Ishikawa (cell line): ENCODE measurements around the gene MEP1A.

Experiments
- CEBPB ChIP-seq: IDR thresholded peaks from 2 replicates; pipeline ENCODE4 v1.6.1; 2012
- CREB1 ChIP-seq: IDR thresholded peaks from 2 replicates; pipeline ENCODE4 v1.6.1; 2012; ENCODE audit warnings: low read depth
- EGR1 ChIP-seq: IDR thresholded peaks from 2 replicates; pipeline ENCODE4 v1.6.1; 2012
- EP300 ChIP-seq: IDR thresholded peaks from 2 replicates; pipeline ENCODE4 v1.6.1; 2012; ENCODE audit warnings: borderline replicate concordance
- FOXM1 ChIP-seq: IDR thresholded peaks from 2 replicates; pipeline ENCODE4 v1.6.1; 2012; ENCODE audit warnings: low read depth, borderline replicate concordance
- NFIC ChIP-seq: IDR thresholded peaks from 2 replicates; pipeline ENCODE4 v1.6.1; 2012
- RAD21 ChIP-seq: IDR thresholded peaks from 2 replicates; pipeline ENCODE4 v1.6.1; 2012; ENCODE audit warnings: low read depth
- TAF1 ChIP-seq: IDR thresholded peaks from 2 replicates; pipeline ENCODE4 v1.6.1; 2012; ENCODE audit warnings: low read depth, mild to moderate bottlenecking
- TCF12 ChIP-seq: IDR thresholded peaks from 2 replicates; pipeline ENCODE4 v1.6.1; 2012; ENCODE audit warnings: low read depth
- TEAD4 ChIP-seq: IDR thresholded peaks from 2 replicates; pipeline ENCODE4 v1.6.1; 2012
- USF1 ChIP-seq: IDR thresholded peaks from 2 replicates; pipeline ENCODE4 v1.6.1; 2012
- YY1 ChIP-seq: IDR thresholded peaks from 2 replicates; pipeline ENCODE4 v1.6.1; 2012; ENCODE audit warnings: low read depth
- ZBTB7A ChIP-seq: IDR thresholded peaks from 2 replicates; pipeline ENCODE4 v1.6.1; 2012; ENCODE audit warnings: low read depth
- TF ChIP-seq, protein P1 (sequence below): IDR thresholded peaks from 2 replicates; pipeline ENCODE4 v1.6.1; 2012
- TF ChIP-seq, protein P2 (sequence below): IDR thresholded peaks from 2 replicates; pipeline ENCODE4 v1.6.1; 2012; ENCODE audit warnings: low read depth, mild to moderate bottlenecking

Gene MEP1A

GRCh38 chr6:46772016-46772415, 21.2 kb upstream of the MEP1A start:
- TF ChIP-seq FOXM1 (no peak), USF1 (no peak), EGR1 (no peak), TEAD4 (no peak), CREB1 (no peak), TAF1 (no peak), ZBTB7A (no peak)
- TF ChIP-seq, protein P1, sequence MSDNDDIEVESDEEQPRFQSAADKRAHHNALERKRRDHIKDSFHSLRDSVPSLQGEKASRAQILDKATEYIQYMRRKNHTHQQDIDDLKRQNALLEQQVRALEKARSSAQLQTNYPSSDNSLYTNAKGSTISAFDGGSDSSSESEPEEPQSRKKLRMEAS = no peak
- TF ChIP-seq, protein P2, sequence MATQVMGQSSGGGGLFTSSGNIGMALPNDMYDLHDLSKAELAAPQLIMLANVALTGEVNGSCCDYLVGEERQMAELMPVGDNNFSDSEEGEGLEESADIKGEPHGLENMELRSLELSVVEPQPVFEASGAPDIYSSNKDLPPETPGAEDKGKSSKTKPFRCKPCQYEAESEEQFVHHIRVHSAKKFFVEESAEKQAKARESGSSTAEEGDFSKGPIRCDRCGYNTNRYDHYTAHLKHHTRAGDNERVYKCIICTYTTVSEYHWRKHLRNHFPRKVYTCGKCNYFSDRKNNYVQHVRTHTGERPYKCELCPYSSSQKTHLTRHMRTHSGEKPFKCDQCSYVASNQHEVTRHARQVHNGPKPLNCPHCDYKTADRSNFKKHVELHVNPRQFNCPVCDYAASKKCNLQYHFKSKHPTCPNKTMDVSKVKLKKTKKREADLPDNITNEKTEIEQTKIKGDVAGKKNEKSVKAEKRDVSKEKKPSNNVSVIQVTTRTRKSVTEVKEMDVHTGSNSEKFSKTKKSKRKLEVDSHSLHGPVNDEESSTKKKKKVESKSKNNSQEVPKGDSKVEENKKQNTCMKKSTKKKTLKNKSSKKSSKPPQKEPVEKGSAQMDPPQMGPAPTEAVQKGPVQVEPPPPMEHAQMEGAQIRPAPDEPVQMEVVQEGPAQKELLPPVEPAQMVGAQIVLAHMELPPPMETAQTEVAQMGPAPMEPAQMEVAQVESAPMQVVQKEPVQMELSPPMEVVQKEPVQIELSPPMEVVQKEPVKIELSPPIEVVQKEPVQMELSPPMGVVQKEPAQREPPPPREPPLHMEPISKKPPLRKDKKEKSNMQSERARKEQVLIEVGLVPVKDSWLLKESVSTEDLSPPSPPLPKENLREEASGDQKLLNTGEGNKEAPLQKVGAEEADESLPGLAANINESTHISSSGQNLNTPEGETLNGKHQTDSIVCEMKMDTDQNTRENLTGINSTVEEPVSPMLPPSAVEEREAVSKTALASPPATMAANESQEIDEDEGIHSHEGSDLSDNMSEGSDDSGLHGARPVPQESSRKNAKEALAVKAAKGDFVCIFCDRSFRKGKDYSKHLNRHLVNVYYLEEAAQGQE = no peak

GRCh38 chr6:46772762-46773161, 20.4 kb upstream of the MEP1A start:
- no peak for TF ChIP-seq RAD21
- TF ChIP-seq, protein P2 = no peak
- no peak for TF ChIP-seq FOXM1
- TF ChIP-seq, protein P1 = no peak
- no peak for TF ChIP-seq TAF1
- no peak for TF ChIP-seq NFIC

DNA sequence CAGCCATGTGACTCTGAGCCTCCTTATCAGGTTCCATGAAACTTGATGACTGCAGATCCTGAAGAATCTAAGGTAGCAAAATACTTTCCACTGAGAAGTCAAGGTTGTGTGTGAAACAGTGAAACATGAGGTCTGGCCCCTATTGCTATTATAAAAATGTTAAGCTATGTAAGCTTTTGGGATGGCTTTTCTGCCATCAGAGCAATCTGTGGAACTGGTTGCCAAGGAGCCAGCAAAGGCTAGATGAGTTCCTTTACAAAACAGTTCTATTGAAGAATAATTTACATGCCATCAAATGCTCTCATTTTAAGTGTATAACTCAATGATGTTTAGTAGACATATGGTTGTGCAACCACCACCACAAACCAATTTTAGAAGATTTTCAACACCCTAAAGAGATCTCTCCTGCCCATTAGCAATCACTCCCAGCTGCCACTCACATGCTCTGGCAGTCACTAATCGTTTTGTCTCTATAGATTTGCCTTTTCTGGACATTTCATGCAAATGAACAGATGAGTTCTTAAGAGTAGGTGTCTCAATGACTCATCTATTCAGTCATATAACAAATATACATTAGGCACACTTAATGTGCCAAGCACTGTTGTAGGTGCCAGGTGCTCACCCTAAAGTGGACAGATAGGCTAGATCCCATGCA, 19.9 kb upstream of the MEP1A start:
- TF ChIP-seq FOXM1 = no peak
- no peak for TF ChIP-seq YY1
- no peak for TF ChIP-seq CREB1
- no peak for TF ChIP-seq TAF1
- no peak for TF ChIP-seq RAD21
- TF ChIP-seq EP300 = no peak
- no peak for TF ChIP-seq TEAD4
- TF ChIP-seq CEBPB = no peak
- TF ChIP-seq NFIC = no peak
- no peak for TF ChIP-seq ZBTB7A

DNA sequence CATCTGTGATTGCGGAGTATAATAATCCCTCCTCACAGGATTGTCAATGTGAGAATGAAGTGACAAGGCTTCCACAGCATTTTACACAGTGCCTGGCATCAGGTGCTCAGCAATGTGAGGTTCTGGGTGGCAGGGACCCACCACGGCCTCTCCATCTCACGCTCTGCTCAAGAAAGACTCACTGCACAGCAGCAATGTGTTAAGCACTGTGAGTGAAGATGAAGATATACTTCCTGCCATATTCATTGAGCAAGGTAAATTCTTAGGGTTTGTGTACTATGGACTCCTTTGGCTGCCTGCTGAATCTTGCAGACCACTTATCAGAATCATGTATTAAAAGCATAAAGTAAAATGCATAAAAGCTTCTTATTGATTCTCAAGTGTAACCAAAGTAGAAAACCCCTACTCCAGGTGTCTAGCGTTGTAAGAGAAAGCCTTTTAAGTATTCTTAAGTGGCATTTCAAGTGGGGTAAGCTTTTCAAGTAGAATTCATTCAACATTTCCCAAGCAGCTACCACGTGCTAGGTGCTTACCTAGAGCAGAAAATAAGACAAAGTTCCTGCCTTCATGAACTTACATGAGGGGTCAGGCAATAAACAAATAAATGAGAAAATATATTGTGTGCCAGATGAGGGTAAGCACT, 17.0 kb upstream of the MEP1A start:
- TF ChIP-seq ZBTB7A = no peak
- no peak for TF ChIP-seq CREB1
- TF ChIP-seq, protein P2 = no peak
- TF ChIP-seq USF1 = no peak
- TF ChIP-seq, protein P1 = no peak
- no peak for TF ChIP-seq RAD21
- no peak for TF ChIP-seq EP300
- no peak for TF ChIP-seq NFIC
- TF ChIP-seq TAF1 = no peak
- TF ChIP-seq FOXM1 = no peak
- no peak for TF ChIP-seq YY1
- TF ChIP-seq TEAD4 = no peak
- no peak for TF ChIP-seq TCF12
- TF ChIP-seq CEBPB = no peak
- no peak for TF ChIP-seq EGR1
